Parathyroid adenoma (tissue), 2 donors: ENCODE data around the gene NKX2-1.

ENCODE experiments used
- H2AFZ ChIP-seq: fragments of 300-600 bp; sonication (generic); one replicate; pipeline ENCODE4 v1.7.0; 2017; ENCODE audit warnings: antibody characterized with exemption, mild to moderate bottlenecking
- H3K27ac ChIP-seq: fragments of 300-600 bp; sonication (generic); one replicate; pipeline ENCODE4 v1.7.0; 2017
- H3K27me3 ChIP-seq: fragments of 300-600 bp; sonication (generic); one replicate; pipeline ENCODE4 v1.7.0; 2017; ENCODE audit warnings: low read length; ENCODE audit not compliant: control insufficient read depth, insufficient read depth
- H3K36me3 ChIP-seq: fragments of 300-600 bp; sonication (generic); one replicate; pipeline ENCODE4 v1.7.0; 2017; ENCODE audit warnings: low read length; ENCODE audit not compliant: control insufficient read depth, insufficient read depth
- H3K4me1 ChIP-seq: fragments of 300-600 bp; sonication (generic); one replicate; pipeline ENCODE4 v1.7.0; 2017; ENCODE audit warnings: control low read depth
- H3K4me2 ChIP-seq: fragments of 300-600 bp; sonication (generic); one replicate; pipeline ENCODE4 v1.7.0; 2017; ENCODE audit warnings: low read length
- H3K4me3 ChIP-seq: fragments of 300-600 bp; sonication (generic); one replicate; pipeline ENCODE4 v1.7.0; 2017; ENCODE audit warnings: low read depth, low read length
- H3K79me2 ChIP-seq: fragments of 300-600 bp; sonication (generic); one replicate; pipeline ENCODE4 v1.7.0; 2017; ENCODE audit warnings: control low read depth
- H3K9ac ChIP-seq: fragments of 300-600 bp; sonication (generic); one replicate; pipeline ENCODE4 v1.7.0; 2017; ENCODE audit warnings: mild to moderate bottlenecking
- H3K9me3 ChIP-seq: fragments of 300-600 bp; sonication (generic); one replicate; pipeline ENCODE4 v1.7.0; 2017; ENCODE audit warnings: low read length; ENCODE audit not compliant: control insufficient read depth
- CTCF ChIP-seq: fragments of 300-600 bp; sonication (generic); IDR thresholded peaks from one replicate; pipeline ENCODE4 v1.7.0; 2017; ENCODE audit warnings: antibody characterized with exemption, mild to moderate bottlenecking
- donor health status: primary hyperparathyroidism.

NKX2-1 gene

GRCh38 chr14:36505181-36505815 is 14.7 kb downstream of the NKX2-1 start:
- Histone ChIP-seq H3K9me3 (peaks cover 2% of the 10 kb centered on the region), H3K4me2 (no peak overlapping the region), H2AFZ (no peak overlapping the region), H3K36me3 (no peaks in the 10 kb centered on the region), H3K4me1 (no peaks in the 10 kb centered on the region), H3K27me3 (peaks cover 21% of the 10 kb centered on the region), H3K27ac (no peak overlapping the region), H3K4me3 (no peak overlapping the region), H3K79me2 (no peaks in the 10 kb centered on the region), H3K9ac (no peak overlapping the region)
- TF ChIP-seq CTCF: no peak

GRCh38 chr14:36504771-36505175 is 15.3 kb downstream of the NKX2-1 start:
- no peaks in the 10 kb centered on the region for H3K36me3 ChIP-seq
- H3K9ac ChIP-seq: no peak overlapping the region
- H3K4me1 ChIP-seq: no peaks in the 10 kb centered on the region
- no peak overlapping the region for H3K4me2 ChIP-seq
- no peak overlapping the region for H3K27ac ChIP-seq
- H3K79me2 ChIP-seq: no peaks in the 10 kb centered on the region
- no peak overlapping the region for H3K4me3 ChIP-seq
- peaks cover 2% of the 10 kb centered on the region for H3K9me3 ChIP-seq
- H2AFZ ChIP-seq: no peak overlapping the region
- peaks cover 21% of the 10 kb centered on the region for H3K27me3 ChIP-seq
- no peak for TF ChIP-seq CTCF

GRCh38 chr14:36503771-36504741 is 16.0 kb downstream of the NKX2-1 start:
- Histone ChIP-seq H3K4me2 (no peak overlapping the region), H3K4me3 (no peak overlapping the region), H3K27ac (no peak overlapping the region), H3K79me2 (no peaks in the 10 kb centered on the region), H3K36me3 (no peaks in the 10 kb centered on the region), H3K4me1 (no peaks in the 10 kb centered on the region), H3K27me3 (peaks cover 19% of the 10 kb centered on the region), H3K9ac (no peak overlapping the region), H2AFZ (no peak overlapping the region), H3K9me3 (peaks cover 2% of the 10 kb centered on the region)
- TF ChIP-seq CTCF: no peak

GRCh38 chr14:36502558-36503508 is 17.2 kb downstream of the NKX2-1 start:
- no peak overlapping the region for H3K9ac ChIP-seq
- H2AFZ ChIP-seq: no peak overlapping the region
- H3K27me3 ChIP-seq: peaks cover 15% of the 10 kb centered on the region
- H3K27ac ChIP-seq: no peak overlapping the region
- H3K9me3 ChIP-seq: peaks cover 2% of the 10 kb centered on the region
- no peak for TF ChIP-seq CTCF
- no peaks in the 10 kb centered on the region for H3K4me1 ChIP-seq
- no peaks in the 10 kb centered on the region for H3K79me2 ChIP-seq
- no peak overlapping the region for H3K4me2 ChIP-seq
- no peaks in the 10 kb centered on the region for H3K36me3 ChIP-seq
- no peak overlapping the region for H3K4me3 ChIP-seq
